Upper lobe of left lung (tissue), 4 donors: ENCODE data around the gene CYFIP2.

Source experiments
- CTCF ChIP-seq, 6 experiments: fragments of 450-650 bp in 4 of 6; fragments of 200-600 bp in 2 of 6; sonication (generic) in 2 of 6; IDR thresholded peaks; one replicate each; pipeline ENCODE4 v1.5.1; 2016 to 2019; ENCODE audit warnings: antibody characterized with exemption in 6 of 6
- POLR2AphosphoS5 ChIP-seq, 2 donors: sonication (generic); formaldehyde crosslinking; IDR thresholded peaks; one replicate each; pipeline ENCODE4 v1.5.1; 2017; ENCODE audit warnings: antibody characterized with exemption in 2 of 2

GRCh38 chr5:157384971-157385709 is 119.2 kb downstream of the CYFIP2 start:
- TF ChIP-seq POLR2AphosphoS5 (IDR thresholded peaks at IDR 0.05) = peak; percentile 13 to 17
- TF ChIP-seq CTCF (IDR thresholded peaks at IDR 0.05) = no peak
